AG20443 (cell line): ENCODE results near the gene UMODL1.
A peak's percentile ranks its signal among the peaks of the same experiment; 100 is the strongest.

ENCODE experiments used
- DNase-seq: peaks from one replicate; pipeline ENCODE4 v3.0.0; 2012; ENCODE audit warnings: low spot score, mixed read lengths

The UMODL1 gene

GRCh38 chr21:42080788-42081083 is 9.6 kb downstream of the UMODL1 start:
- DNase-seq = peak; percentile 91

GRCh38 chr21:42081138-42081537 is 10.0 kb downstream of the UMODL1 start:
- peak; percentile 79 for DNase-seq

- DNase-seq = peak; percentile 40
Observed at GRCh38 chr21:42081931-42082381, 10.8 kb downstream of the UMODL1 start.

- no peak for DNase-seq
Observed at GRCh38 chr21:42082501-42083360, 11.6 kb downstream of the UMODL1 start.

- DNase-seq = no peak
Observed at GRCh38 chr21:42083361-42083690, 12.2 kb downstream of the UMODL1 start.

GRCh38 chr21:42084079-42084478 is 13.0 kb downstream of the UMODL1 start:
- DNase-seq = no peak

GRCh38 chr21:42085246-42086077 is 14.3 kb downstream of the UMODL1 start:
- DNase-seq = no peak

- DNase-seq = no peak
Observed at GRCh38 chr21:42086969-42087368, 15.9 kb downstream of the UMODL1 start.

- no peak for DNase-seq
Observed at GRCh38 chr21:42088148-42088547, 17.0 kb downstream of the UMODL1 start.

GRCh38 chr21:42088658-42089057 is 17.5 kb downstream of the UMODL1 start:
- no peak for DNase-seq

GRCh38 chr21:42089093-42089631 is 18.0 kb downstream of the UMODL1 start:
- DNase-seq = no peak

GRCh38 chr21:42089665-42090310 is 18.7 kb downstream of the UMODL1 start:
- DNase-seq = no peak

GRCh38 chr21:42091899-42092508 is 20.9 kb downstream of the UMODL1 start:
- DNase-seq = no peak

- no peak for DNase-seq
Observed at GRCh38 chr21:42092771-42093170, 21.7 kb downstream of the UMODL1 start.

- DNase-seq = no peak
Observed at GRCh38 chr21:42093186-42093585, 22.1 kb downstream of the UMODL1 start.

GRCh38 chr21:42093991-42094421 is 22.9 kb downstream of the UMODL1 start:
- peak; percentile 92 for DNase-seq

GRCh38 chr21:42094811-42095210 is 23.7 kb downstream of the UMODL1 start:
- DNase-seq = no peak

GRCh38 chr21:42095581-42095980 is 24.5 kb downstream of the UMODL1 start:
- no peak for DNase-seq

- DNase-seq = peak; percentile 32
Observed at GRCh38 chr21:42096566-42096965, 25.4 kb downstream of the UMODL1 start.

- DNase-seq = no peak
Observed at GRCh38 chr21:42097274-42097673, 26.2 kb downstream of the UMODL1 start.

- peak; percentile 95 for DNase-seq
Observed at GRCh38 chr21:42097860-42098454, 26.8 kb downstream of the UMODL1 start.
